HUES64 (cell line): ENCODE data around the gene SEMA6A.

Source experiments
- H3K27ac ChIP-seq: 2 replicates; pipeline ENCODE4 v1.7.0; 2013; ENCODE audit warnings: low read depth, low read length, inconsistent platforms
- H3K27me3 ChIP-seq: 2 replicates; pipeline ENCODE4 v1.6.1; 2013; ENCODE audit warnings: mild to moderate bottlenecking, low read length; ENCODE audit not compliant: insufficient read depth
- H3K36me3 ChIP-seq: 2 replicates; pipeline ENCODE4 v1.6.1; 2013; ENCODE audit warnings: mild to moderate bottlenecking, low read length; ENCODE audit not compliant: insufficient read depth
- H3K4me1 ChIP-seq: 2 replicates; pipeline ENCODE4 v1.6.1; 2013; ENCODE audit warnings: mild to moderate bottlenecking, low read length, moderate library complexity; ENCODE audit not compliant: insufficient read depth
- H3K4me3 ChIP-seq: 2 replicates; pipeline ENCODE4 v1.5.1; 2013; ENCODE audit warnings: mild to moderate bottlenecking, low read length, moderate library complexity
- H3K9ac ChIP-seq: 2 replicates; pipeline ENCODE4 v1.6.1; 2013; ENCODE audit warnings: mild to moderate bottlenecking, low read depth, low read length
- H3K9me3 ChIP-seq: 2 replicates; pipeline ENCODE4 v1.6.1; 2013; ENCODE audit warnings: low read depth, low read length; ENCODE audit not compliant: insufficient read depth
- WGBS: fragments of 150-250, 120-280 bp; methylation state at CpG from one replicate; pipeline ENCODE4 v1.1.7; 2013; ENCODE audit warnings: missing lambda C conversion rate; 5-methylcytosine and 5-hydroxymethylcytosine counted together

SEMA6A gene

GRCh38 chr5:116487045-116487444, 87.6 kb downstream of the SEMA6A start:
- Histone ChIP-seq H3K9ac (no peak overlapping the region), H3K9me3 (no peaks in the 10 kb centered on the region), H3K4me3 (no peak overlapping the region), H3K27ac (no peak overlapping the region), H3K36me3 (peaks cover 100% of the 10 kb centered on the region), H3K4me1 (no peaks in the 10 kb centered on the region), H3K27me3 (no peaks in the 10 kb centered on the region)
- 93% methylated on average over 1 of the region's 1 CpG for WGBS

- peaks cover 100% of the 10 kb centered on the region for H3K36me3 ChIP-seq
- H3K9ac ChIP-seq = no peak overlapping the region
- 97% methylated on average over 8 of the region's 8 CpGs for WGBS
- no peaks in the 10 kb centered on the region for H3K9me3 ChIP-seq
- no peak overlapping the region for H3K4me3 ChIP-seq
- H3K27ac ChIP-seq = no peak overlapping the region
- H3K4me1 ChIP-seq = no peaks in the 10 kb centered on the region
- H3K27me3 ChIP-seq = no peaks in the 10 kb centered on the region
Measured at GRCh38 chr5:116486588-116486987, 88.0 kb downstream of the SEMA6A start.

GRCh38 chr5:116484645-116485044, 90.0 kb downstream of the SEMA6A start:
- H3K9ac ChIP-seq = no peak overlapping the region
- no peak overlapping the region for H3K27ac ChIP-seq
- H3K9me3 ChIP-seq = no peaks in the 10 kb centered on the region
- no peaks in the 10 kb centered on the region for H3K4me1 ChIP-seq
- H3K4me3 ChIP-seq = no peak overlapping the region
- peaks cover 100% of the 10 kb centered on the region for H3K36me3 ChIP-seq
- 96% methylated on average over 4 of the region's 4 CpGs for WGBS
- no peaks in the 10 kb centered on the region for H3K27me3 ChIP-seq

GRCh38 chr5:116482394-116482793, 92.2 kb downstream of the SEMA6A start:
- no peaks in the 10 kb centered on the region; the same call in 1 of the 2 replicates for H3K9me3 ChIP-seq
- H3K4me1 ChIP-seq = no peaks in the 10 kb centered on the region
- no peaks in the 10 kb centered on the region for H3K27me3 ChIP-seq
- no peak overlapping the region for H3K9ac ChIP-seq
- H3K36me3 ChIP-seq = peaks cover 100% of the 10 kb centered on the region
- 93% methylated on average over 1 of the region's 1 CpG for WGBS
- H3K27ac ChIP-seq = peak overlapping the region; percentile 19; the same call in 1 of the 2 replicates
- H3K4me3 ChIP-seq = no peak overlapping the region

- Histone ChIP-seq H3K27ac (peak overlapping the region; percentile 19; the same call in 1 of the 2 replicates), H3K27me3 (no peaks in the 10 kb centered on the region), H3K9ac (no peak overlapping the region), H3K4me1 (no peaks in the 10 kb centered on the region), H3K9me3 (no peaks in the 10 kb centered on the region; the same call in 1 of the 2 replicates), H3K36me3 (peaks cover 100% of the 10 kb centered on the region), H3K4me3 (no peak overlapping the region)
- 90% methylated on average over 3 of the region's 5 CpGs for WGBS
Measured at GRCh38 chr5:116480894-116481510, 93.6 kb downstream of the SEMA6A start.

GRCh38 chr5:116479776-116480675, 94.6 kb downstream of the SEMA6A start:
- Histone ChIP-seq H3K27ac (no peak overlapping the region), H3K9me3 (no peaks in the 10 kb centered on the region; the same call in 1 of the 2 replicates), H3K4me3 (no peak overlapping the region), H3K36me3 (peaks cover 100% of the 10 kb centered on the region), H3K4me1 (no peaks in the 10 kb centered on the region), H3K27me3 (no peaks in the 10 kb centered on the region), H3K9ac (no peak overlapping the region)
- 96% methylated on average over 7 of the region's 7 CpGs for WGBS

GRCh38 chr5:116478491-116478890, 96.1 kb downstream of the SEMA6A start:
- Histone ChIP-seq H3K4me3 (no peak overlapping the region), H3K9ac (no peak overlapping the region), H3K9me3 (no peaks in the 10 kb centered on the region; the same call in 1 of the 2 replicates), H3K4me1 (no peaks in the 10 kb centered on the region), H3K27me3 (no peaks in the 10 kb centered on the region), H3K36me3 (peaks cover 100% of the 10 kb centered on the region), H3K27ac (no peak overlapping the region)
- WGBS = 88% methylated on average over 2 of the region's 2 CpGs

- WGBS = 99% methylated on average over 4 of the region's 4 CpGs
- Histone ChIP-seq H3K4me3 (no peak overlapping the region), H3K27ac (no peak overlapping the region), H3K4me1 (no peaks in the 10 kb centered on the region), H3K9ac (no peak overlapping the region), H3K27me3 (no peaks in the 10 kb centered on the region), H3K36me3 (peaks cover 100% of the 10 kb centered on the region), H3K9me3 (no peaks in the 10 kb centered on the region; the same call in 1 of the 2 replicates)
Measured at GRCh38 chr5:116476897-116477537, 97.6 kb downstream of the SEMA6A start.

- no peak overlapping the region for H3K9ac ChIP-seq
- no peaks in the 10 kb centered on the region; the same call in 1 of the 2 replicates for H3K9me3 ChIP-seq
- H3K36me3 ChIP-seq = peaks cover 100% of the 10 kb centered on the region
- H3K27me3 ChIP-seq = no peaks in the 10 kb centered on the region
- H3K27ac ChIP-seq = no peak overlapping the region
- no peak overlapping the region for H3K4me3 ChIP-seq
- H3K4me1 ChIP-seq = no peaks in the 10 kb centered on the region
- WGBS = 98% methylated on average over 5 of the region's 5 CpGs
Measured at GRCh38 chr5:116475338-116475737, 99.3 kb downstream of the SEMA6A start.

- Histone ChIP-seq H3K4me3 (no peak overlapping the region), H3K36me3 (peaks cover 100% of the 10 kb centered on the region), H3K27ac (no peak overlapping the region), H3K9me3 (no peaks in the 10 kb centered on the region; the same call in 1 of the 2 replicates), H3K9ac (no peak overlapping the region), H3K4me1 (no peaks in the 10 kb centered on the region), H3K27me3 (no peaks in the 10 kb centered on the region)
- WGBS = 92% methylated on average over 5 of the region's 5 CpGs
Measured at GRCh38 chr5:116473706-116474105, 100.9 kb downstream of the SEMA6A start.

GRCh38 chr5:116472274-116472673, 102.3 kb downstream of the SEMA6A start:
- no peak overlapping the region for H3K4me3 ChIP-seq
- WGBS = 93% methylated on average over 3 of the region's 3 CpGs
- no peaks in the 10 kb centered on the region for H3K4me1 ChIP-seq

More at GRCh38 chr5:116472274-116472673, 102.3 kb downstream of the SEMA6A start:
- H3K27ac ChIP-seq = no peak overlapping the region
- H3K9me3 ChIP-seq = no peaks in the 10 kb centered on the region
- H3K27me3 ChIP-seq = no peaks in the 10 kb centered on the region
- peaks cover 100% of the 10 kb centered on the region for H3K36me3 ChIP-seq
- no peak overlapping the region for H3K9ac ChIP-seq
